ENCODE results near the gene OR2B3.

DNA sequence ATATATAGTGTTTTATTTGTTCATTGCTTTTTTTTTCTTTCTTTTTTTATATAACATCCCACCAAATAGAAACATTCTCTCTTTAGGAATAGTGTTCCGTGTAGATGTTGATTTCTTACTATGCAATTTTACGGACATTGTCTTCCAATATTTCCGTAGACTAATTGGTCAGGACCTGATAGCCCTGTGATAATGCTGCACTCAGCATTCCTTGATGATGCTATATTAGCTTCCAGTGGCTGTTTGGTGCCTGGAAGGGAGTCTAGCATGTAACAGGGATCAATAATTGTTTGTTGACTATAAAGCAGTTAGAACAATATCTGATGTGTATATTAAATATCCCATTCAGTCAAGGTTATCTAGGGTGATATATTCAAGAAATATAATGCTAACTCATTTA is 35.4 kb downstream of the OR2B3 start:
- TF ChIP-seq, protein P1, sequence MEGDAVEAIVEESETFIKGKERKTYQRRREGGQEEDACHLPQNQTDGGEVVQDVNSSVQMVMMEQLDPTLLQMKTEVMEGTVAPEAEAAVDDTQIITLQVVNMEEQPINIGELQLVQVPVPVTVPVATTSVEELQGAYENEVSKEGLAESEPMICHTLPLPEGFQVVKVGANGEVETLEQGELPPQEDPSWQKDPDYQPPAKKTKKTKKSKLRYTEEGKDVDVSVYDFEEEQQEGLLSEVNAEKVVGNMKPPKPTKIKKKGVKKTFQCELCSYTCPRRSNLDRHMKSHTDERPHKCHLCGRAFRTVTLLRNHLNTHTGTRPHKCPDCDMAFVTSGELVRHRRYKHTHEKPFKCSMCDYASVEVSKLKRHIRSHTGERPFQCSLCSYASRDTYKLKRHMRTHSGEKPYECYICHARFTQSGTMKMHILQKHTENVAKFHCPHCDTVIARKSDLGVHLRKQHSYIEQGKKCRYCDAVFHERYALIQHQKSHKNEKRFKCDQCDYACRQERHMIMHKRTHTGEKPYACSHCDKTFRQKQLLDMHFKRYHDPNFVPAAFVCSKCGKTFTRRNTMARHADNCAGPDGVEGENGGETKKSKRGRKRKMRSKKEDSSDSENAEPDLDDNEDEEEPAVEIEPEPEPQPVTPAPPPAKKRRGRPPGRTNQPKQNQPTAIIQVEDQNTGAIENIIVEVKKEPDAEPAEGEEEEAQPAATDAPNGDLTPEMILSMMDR (IDR thresholded peaks at IDR 0.05; ENCODE audit: low read depth, low read length) = no peak
- TF ChIP-seq EZH2phosphoT487 (IDR thresholded peaks at IDR 0.05; ENCODE audit: low read depth) = no peak

Data from OCI-LY3 (cell line).